GM23338 (cell line): ENCODE measurements around the gene DYRK4. TPM values are rescaled to one million over a fixed set of nuclear protein-coding genes. Genes with fewer than 3 reads are reported as not detected.

Source experiments
- ATAC-seq: fragments of 200-7000 bp; cut with Tn5 transposase; 3 replicates; pipeline ENCODE4 v1.9.1; 2020
- DNase-seq: peaks from one replicate; pipeline ENCODE4 v3.0.0-alpha.2; 2015; ENCODE audit warnings: low spot score
- H2AFZ ChIP-seq: fragments of 200-600 bp; sonication (generic); 2 replicates; pipeline ENCODE4 v1.8.0; 2016; ENCODE audit warnings: antibody characterized with exemption, mild to moderate bottlenecking, moderate library complexity
- H3F3A ChIP-seq: fragments of 200-600 bp; sonication (generic); replicated peaks from 2 replicates; pipeline ENCODE4 v1.8.0; 2017; ENCODE audit warnings: antibody characterized with exemption, mixed run types, low read depth
- H3K27ac ChIP-seq: fragments of 200-600 bp; sonication (generic); 2 replicates; pipeline ENCODE4 v1.6.1; 2016; ENCODE audit warnings: low read depth
- H3K27me3 ChIP-seq: fragments of 200-600 bp; sonication (generic); 2 replicates; pipeline ENCODE4 v1.8.0; 2016; ENCODE audit warnings: mild to moderate bottlenecking, mixed run types, moderate library complexity; ENCODE audit not compliant: insufficient read depth
- H3K36me3 ChIP-seq: fragments of 200-600 bp; sonication (generic); 2 replicates; pipeline ENCODE4 v1.8.0; 2016; ENCODE audit warnings: mild to moderate bottlenecking; ENCODE audit not compliant: insufficient read depth
- H3K4me1 ChIP-seq: fragments of 200-600 bp; sonication (generic); 2 replicates; pipeline ENCODE4 v1.8.0; 2016; ENCODE audit warnings: mild to moderate bottlenecking, moderate library complexity; ENCODE audit not compliant: insufficient read depth
- H3K4me2 ChIP-seq: fragments of 200-600 bp; sonication (generic); 2 replicates; pipeline ENCODE4 v1.7.1; 2017; ENCODE audit warnings: mixed run types
- H3K4me3 ChIP-seq: fragments of 200-600 bp; sonication (generic); 2 replicates; pipeline ENCODE4 v1.6.1; 2016; ENCODE audit warnings: mixed run types
- H3K79me2 ChIP-seq: fragments of 200-600 bp; sonication (generic); replicated peaks from 2 replicates; pipeline ENCODE4 v1.8.0; 2017; ENCODE audit warnings: mild to moderate bottlenecking; ENCODE audit not compliant: insufficient read depth
- H3K9me2 ChIP-seq: fragments of 200-600 bp; sonication (generic); 2 replicates; pipeline ENCODE4 v1.8.0; 2017; ENCODE audit not compliant: insufficient read depth
- H4K20me1 ChIP-seq: fragments of 200-600 bp; sonication (generic); replicated peaks from 2 replicates; pipeline ENCODE4 v1.8.0; 2017; ENCODE audit warnings: mild to moderate bottlenecking; ENCODE audit not compliant: insufficient read depth
- H3K27ac Mint-ChIP-seq: 2 replicates; pipeline ENCODE4 v1.8.0; 2020; ENCODE audit warnings: inconsistent platforms, mild to moderate bottlenecking, moderate library complexity, mixed read lengths
- H3K27me3 Mint-ChIP-seq: 3 replicates; pipeline ENCODE4 v1.8.0; 2022; ENCODE audit warnings: low read depth, mild to moderate bottlenecking, moderate library complexity, mixed read lengths, inconsistent platforms; ENCODE audit not compliant: insufficient read depth, poor library complexity
- H3K36me3 Mint-ChIP-seq: 3 replicates; pipeline ENCODE4 v1.8.0; 2021; ENCODE audit warnings: low read depth, mild to moderate bottlenecking, inconsistent platforms, moderate library complexity, mixed read lengths
- H3K4me1 Mint-ChIP-seq: 3 replicates; pipeline ENCODE4 v1.8.0; 2020; ENCODE audit warnings: mild to moderate bottlenecking, inconsistent platforms, mixed read lengths
- H3K4me3 Mint-ChIP-seq: 3 replicates; pipeline ENCODE4 v1.8.0; 2021; ENCODE audit warnings: moderate library complexity, mild to moderate bottlenecking, inconsistent platforms, mixed read lengths
- H3K9me3 Mint-ChIP-seq: 3 replicates; pipeline ENCODE4 v1.8.0; 2020; ENCODE audit warnings: moderate library complexity, mild to moderate bottlenecking, inconsistent platforms, mixed read lengths
- CREB1 ChIP-seq: fragments of 250-450 bp; sonication (Bioruptor Pico); IDR thresholded peaks from 2 replicates; pipeline ENCODE4 v1.5.0; 2020; ENCODE audit warnings: low read depth, mild to moderate bottlenecking, moderate library complexity
- EZH2phosphoT487 ChIP-seq: fragments of 200-600 bp; sonication (generic); IDR thresholded peaks from one replicate; pipeline ENCODE4 v1.8.1; 2018; ENCODE audit warnings: antibody characterized with exemption; ENCODE audit not compliant: unreplicated experiment
- JUNB ChIP-seq: IDR thresholded peaks from one replicate; pipeline ENCODE4 v1.6.1; 2016; ENCODE audit warnings: antibody characterized with exemption; ENCODE audit not compliant: unreplicated experiment
- NANOG ChIP-seq: IDR thresholded peaks from 2 replicates; pipeline ENCODE4 v1.6.1; 2016; ENCODE audit warnings: antibody characterized with exemption, borderline replicate concordance
- POLR2AphosphoS5 ChIP-seq: IDR thresholded peaks from 2 replicates; pipeline ENCODE4 v1.6.1; 2016; ENCODE audit warnings: antibody characterized with exemption, low read depth
- STAT1 ChIP-seq: IDR thresholded peaks from one replicate; pipeline ENCODE4 v1.6.1; 2016; ENCODE audit warnings: antibody characterized with exemption; ENCODE audit not compliant: unreplicated experiment
- ZNF114 ChIP-seq: fragments of 250-450 bp; sonication (Bioruptor Pico); IDR thresholded peaks from 2 replicates; pipeline ENCODE4 v1.5.0; 2020; ENCODE audit warnings: mild to moderate bottlenecking, moderate library complexity
- ZNF331 ChIP-seq: fragments of 250-450 bp; sonication (Bioruptor Pico); IDR thresholded peaks from 2 replicates; pipeline ENCODE4 v1.5.0; 2020; ENCODE audit warnings: low read depth, mild to moderate bottlenecking, moderate library complexity
- polyA plus RNA-seq: library from polyadenylated mRNA; unstranded; fragments of >200 nt; fragmentation: Nextera tagmentation; extraction: Ambion mirVana; gene quantifications from 2 replicates; pipeline ENCODE4 v1.2.1, GENCODE V29; 2016
- total RNA-seq: library from RNA; depleted of rRNA; stranded (reverse); fragments of >200 nt; shearing (Covaris generic); gene quantifications from 2 replicates; pipeline ENCODE4 v1.2.3, GENCODE V29; 2014
- TF ChIP-seq, protein P1 (sequence below): IDR thresholded peaks from 2 replicates; pipeline ENCODE4 v1.6.1; 2016; ENCODE audit warnings: antibody characterized with exemption

The DYRK4 gene
- total and polyA plus RNA-seq, 2 experiments from 2014 or later: 11.3 to 16.9 TPM

DNA sequence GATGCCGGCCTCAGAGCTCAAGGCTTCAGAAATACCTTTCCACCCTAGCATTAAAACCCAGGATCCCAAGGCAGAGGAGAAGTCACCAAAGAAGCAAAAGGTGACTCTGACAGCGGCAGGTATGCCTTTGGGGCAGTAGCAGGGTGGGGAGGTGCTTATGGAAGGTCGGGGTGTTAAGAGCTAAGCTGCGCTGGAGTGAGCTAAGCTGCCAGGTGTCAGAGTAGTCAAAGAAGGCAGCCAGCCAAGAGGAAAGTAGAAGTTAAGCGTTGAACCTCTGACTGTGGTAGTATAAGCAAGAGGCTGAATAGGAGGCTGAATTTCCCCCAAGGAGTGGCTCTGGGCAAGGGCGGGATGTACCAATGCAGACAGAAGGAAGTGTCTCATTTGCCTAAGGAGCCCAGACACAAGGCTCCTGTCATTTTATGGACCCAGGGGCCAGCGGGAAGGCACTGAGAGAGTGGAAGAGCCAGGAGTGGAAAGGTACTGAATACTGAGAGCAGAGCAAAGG is 29.2 kb downstream of the DYRK4 start:
- H3K27ac Mint-ChIP-seq: no peak overlapping the region
- no peaks in the 10 kb centered on the region for H3K79me2 ChIP-seq
- no peaks in the 10 kb centered on the region for H3F3A ChIP-seq
- H3K4me3 ChIP-seq: no peak overlapping the region
- ATAC-seq: no peak
- H3K4me3 Mint-ChIP-seq: no peak overlapping the region
- DNase-seq: no peak
- H3K27me3 Mint-ChIP-seq: no peaks in the 10 kb centered on the region
- H3K4me1 Mint-ChIP-seq: peaks cover 5% of the 10 kb centered on the region; the same call in 2 of the 3 replicates
- TF ChIP-seq ZNF114 (CRISPR knock-in tag) (no peak), POLR2AphosphoS5 (no peak)
- H3K9me3 Mint-ChIP-seq: no peaks in the 10 kb centered on the region
- H3K27me3 ChIP-seq: no peaks in the 10 kb centered on the region
- no peaks in the 10 kb centered on the region for H3K36me3 ChIP-seq
- H2AFZ ChIP-seq: no peak overlapping the region
- no peaks in the 10 kb centered on the region for H4K20me1 ChIP-seq
- H3K27ac ChIP-seq: no peak overlapping the region
- no peaks in the 10 kb centered on the region for H3K36me3 Mint-ChIP-seq
- H3K4me2 ChIP-seq: no peak overlapping the region
- 0 out of 2 replicates have a peak, but pooled peaks cover 3% of the 10 kb centered on the region for H3K4me1 ChIP-seq
- 0 out of 2 replicates have a peak, but pooled peaks cover 4% of the 10 kb centered on the region for H3K9me2 ChIP-seq

DNA sequence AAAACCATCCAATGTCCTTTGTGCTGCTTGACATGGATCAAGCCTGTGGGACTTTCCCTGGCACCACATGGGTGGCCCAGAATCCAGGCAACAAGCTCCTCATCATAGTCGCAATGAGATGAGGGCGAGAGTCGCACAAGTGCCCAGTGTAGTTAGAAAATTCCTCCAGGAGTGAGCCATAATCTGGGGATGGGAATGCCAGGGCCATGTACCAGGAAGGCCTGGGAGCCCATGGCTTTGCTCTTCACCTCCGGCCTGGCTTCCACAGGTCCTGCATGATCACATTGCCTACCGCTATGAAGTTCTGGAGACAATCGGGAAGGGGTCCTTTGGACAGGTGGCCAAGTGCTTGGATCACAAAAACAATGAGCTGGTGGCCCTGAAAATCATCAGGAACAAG is 33.9 kb downstream of the DYRK4 start:
- Mint-ChIP-seq H3K36me3 (no peaks in the 10 kb centered on the region), H3K4me3 (no peak overlapping the region), H3K27ac (no peak overlapping the region; the same call in 1 of the 2 replicates), H3K27me3 (peaks cover 2% of the 10 kb centered on the region), H3K9me3 (no peaks in the 10 kb centered on the region), H3K4me1 (no peaks in the 10 kb centered on the region)
- no peaks in the 10 kb centered on the region for H3K27me3 ChIP-seq
- no peaks in the 10 kb centered on the region for H3K79me2 ChIP-seq
- H3K4me3 ChIP-seq: no peak overlapping the region
- TF ChIP-seq STAT1: no peak
- ATAC-seq (no peak), DNase-seq (no peak)
- no peaks in the 10 kb centered on the region for H3K36me3 ChIP-seq
- H3K4me1 ChIP-seq: no peaks in the 10 kb centered on the region
- H3F3A ChIP-seq: no peaks in the 10 kb centered on the region
- no peak overlapping the region for H3K27ac ChIP-seq
- H3K4me2 ChIP-seq: no peak overlapping the region
- 0 out of 2 replicates have a peak, but pooled peaks cover 4% of the 10 kb centered on the region for H3K9me2 ChIP-seq
- no peaks in the 10 kb centered on the region for H4K20me1 ChIP-seq
- H2AFZ ChIP-seq: no peak overlapping the region

- Histone ChIP-seq H3K27ac (no peak overlapping the region), H3K4me3 (no peak overlapping the region), H2AFZ (peak overlapping the region; percentile 39; the same call in 1 of the 2 replicates), H3K4me1 (no peaks in the 10 kb centered on the region), H3K9me2 (peaks cover 3% of the 10 kb centered on the region; the same call in 1 of the 2 replicates), H3K27me3 (no peaks in the 10 kb centered on the region), H3F3A (no peaks in the 10 kb centered on the region), H3K79me2 (no peaks in the 10 kb centered on the region; the same call in 1 of the 2 replicates), H3K36me3 (no peaks in the 10 kb centered on the region), H4K20me1 (no peaks in the 10 kb centered on the region), H3K4me2 (no peak overlapping the region)
- Mint-ChIP-seq H3K4me1 (peaks cover 3% of the 10 kb centered on the region; the same call in 1 of the 3 replicates), H3K36me3 (no peaks in the 10 kb centered on the region), H3K9me3 (no peaks in the 10 kb centered on the region), H3K4me3 (no peak overlapping the region), H3K27ac (no peak overlapping the region), H3K27me3 (peaks cover 9% of the 10 kb centered on the region)
- ATAC-seq: peak; percentile 14; the same call in 2 of the 3 replicates
- no peak for DNase-seq
- no peak for TF ChIP-seq CREB1 (CRISPR knock-in tag)
- TF ChIP-seq, protein P1, sequence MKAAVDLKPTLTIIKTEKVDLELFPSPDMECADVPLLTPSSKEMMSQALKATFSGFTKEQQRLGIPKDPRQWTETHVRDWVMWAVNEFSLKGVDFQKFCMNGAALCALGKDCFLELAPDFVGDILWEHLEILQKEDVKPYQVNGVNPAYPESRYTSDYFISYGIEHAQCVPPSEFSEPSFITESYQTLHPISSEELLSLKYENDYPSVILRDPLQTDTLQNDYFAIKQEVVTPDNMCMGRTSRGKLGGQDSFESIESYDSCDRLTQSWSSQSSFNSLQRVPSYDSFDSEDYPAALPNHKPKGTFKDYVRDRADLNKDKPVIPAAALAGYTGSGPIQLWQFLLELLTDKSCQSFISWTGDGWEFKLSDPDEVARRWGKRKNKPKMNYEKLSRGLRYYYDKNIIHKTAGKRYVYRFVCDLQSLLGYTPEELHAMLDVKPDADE: no peak
- no peak for TF ChIP-seq ZNF331
- no peak for TF ChIP-seq EZH2phosphoT487
- TF ChIP-seq JUNB: no peak
- no peak for TF ChIP-seq ZNF114 (CRISPR knock-in tag)
- no peak for TF ChIP-seq NANOG
Observed at GRCh38 chr12:4603421-4603820, 41.4 kb downstream of the DYRK4 start.
